Stimulated activated CD8-positive, alpha-beta memory T cell treated with anti-CD3 and anti-CD28 coated beads, Interleukin-2, amount 100 ng/mL, for 48 hours (primary cell): ENCODE data around the gene MCU.
"Not testable (repeated sequence)": the region's sequence is repeated elsewhere in the genome, so short reads cannot be mapped to it uniquely, and the experiment has no call there.

ENCODE experiments used
- DNase-seq, 2 donors: peaks; one replicate each; pipeline ENCODE4 v3.0.0-alpha.2; 2020; ENCODE audit warnings: low read depth in 2 of 2

MCU gene

GRCh38 chr10:72729528-72729927 lies 37.6 kb downstream of the MCU start:
- DNase-seq: no peak

- DNase-seq: no peak
Measured at GRCh38 chr10:72730479-72730878, 38.5 kb downstream of the MCU start.

GRCh38 chr10:72731916-72732419 lies 40.0 kb downstream of the MCU start:
- no peak for DNase-seq

GRCh38 chr10:72732521-72732920 lies 40.6 kb downstream of the MCU start:
- no peak for DNase-seq

- no peak for DNase-seq
Measured at GRCh38 chr10:72733989-72734388, 42.0 kb downstream of the MCU start.

- no peak for DNase-seq
Measured at GRCh38 chr10:72735288-72735936, 43.5 kb downstream of the MCU start.

GRCh38 chr10:72736176-72736827 lies 44.4 kb downstream of the MCU start:
- DNase-seq: no peak

- DNase-seq: no peak
Measured at GRCh38 chr10:72736828-72737220, 44.9 kb downstream of the MCU start.

GRCh38 chr10:72737357-72737756 lies 45.4 kb downstream of the MCU start:
- DNase-seq: not testable (repeated sequence)

GRCh38 chr10:72738486-72738885 lies 46.5 kb downstream of the MCU start:
- no peak for DNase-seq

GRCh38 chr10:72740528-72740927 lies 48.6 kb downstream of the MCU start:
- DNase-seq: no peak

- DNase-seq: no peak
Measured at GRCh38 chr10:72742092-72742491, 50.1 kb downstream of the MCU start.

- no peak for DNase-seq
Measured at GRCh38 chr10:72742797-72743196, 50.9 kb downstream of the MCU start.

- no peak for DNase-seq
Measured at GRCh38 chr10:72744566-72744965, 52.6 kb downstream of the MCU start.

GRCh38 chr10:72746426-72747363 lies 54.8 kb downstream of the MCU start:
- no peak for DNase-seq

- no peak for DNase-seq
Measured at GRCh38 chr10:72747521-72747920, 55.6 kb downstream of the MCU start.

- no peak for DNase-seq
Measured at GRCh38 chr10:72753760-72754231, 61.9 kb downstream of the MCU start.

GRCh38 chr10:72754275-72755032 lies 62.5 kb downstream of the MCU start:
- no peak for DNase-seq

GRCh38 chr10:72756674-72757385 lies 64.9 kb downstream of the MCU start:
- DNase-seq: no peak

GRCh38 chr10:72757732-72758131 lies 65.8 kb downstream of the MCU start:
- no peak for DNase-seq

- DNase-seq: not testable (repeated sequence)
Measured at GRCh38 chr10:72758930-72759329, 67.0 kb downstream of the MCU start.
